ENCODE data around the gene ZNF668.
A peak's percentile ranks its signal among the peaks of the same experiment; 100 is the strongest.
"Not testable (repeated sequence)": the region's sequence is repeated elsewhere in the genome, so short reads cannot be mapped to it uniquely, and the experiment has no call there.

The ZNF668 gene

DNA sequence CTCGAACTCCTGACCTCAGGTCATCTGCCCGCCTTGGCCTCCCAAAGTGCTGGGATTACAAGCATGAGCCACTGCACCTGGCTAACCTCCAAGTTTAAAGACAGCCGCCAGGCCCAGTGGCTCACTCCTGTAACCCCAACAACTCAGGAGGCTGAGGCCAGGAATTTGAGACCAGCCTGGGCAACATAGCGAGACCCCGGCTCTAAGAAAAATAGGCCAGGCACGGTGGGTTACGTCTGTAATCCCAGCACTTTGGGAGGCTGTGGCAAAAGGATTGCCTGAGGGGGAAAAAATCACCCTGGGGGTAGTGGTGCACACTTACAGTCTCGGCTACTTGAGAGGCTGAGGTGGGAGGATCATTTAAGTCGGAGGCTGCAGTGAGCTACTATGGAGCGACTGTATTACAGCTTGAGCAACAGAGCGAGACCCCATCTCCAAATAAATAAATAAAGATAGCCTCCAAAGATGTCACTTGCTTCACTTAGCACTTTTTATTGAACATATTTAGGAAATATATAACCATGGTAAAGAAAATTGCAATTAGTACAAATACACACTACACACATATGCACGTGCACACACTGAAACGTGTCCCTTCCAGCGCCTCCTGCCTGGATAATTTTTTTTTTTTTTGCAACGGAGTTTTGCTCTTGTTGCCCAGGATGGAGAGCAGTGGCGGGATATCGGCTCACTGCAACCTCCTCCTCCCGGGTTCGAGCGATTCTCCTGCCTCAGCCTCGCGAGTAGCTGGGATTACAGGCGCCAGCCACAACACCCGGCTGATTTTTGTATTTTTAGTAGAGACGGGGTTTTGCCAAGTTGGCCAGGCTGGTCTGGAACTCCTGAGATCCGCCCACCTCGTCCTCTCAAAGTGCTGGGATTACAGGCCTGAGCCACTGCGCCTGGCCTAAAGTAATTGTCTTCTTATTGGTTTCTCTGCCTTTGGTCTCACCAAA lies 32.7 kb upstream of the ZNF668 start:
- intact Hi-C loops (cut with DNase I): no loop called here
- DNase-seq: no peak

DNA sequence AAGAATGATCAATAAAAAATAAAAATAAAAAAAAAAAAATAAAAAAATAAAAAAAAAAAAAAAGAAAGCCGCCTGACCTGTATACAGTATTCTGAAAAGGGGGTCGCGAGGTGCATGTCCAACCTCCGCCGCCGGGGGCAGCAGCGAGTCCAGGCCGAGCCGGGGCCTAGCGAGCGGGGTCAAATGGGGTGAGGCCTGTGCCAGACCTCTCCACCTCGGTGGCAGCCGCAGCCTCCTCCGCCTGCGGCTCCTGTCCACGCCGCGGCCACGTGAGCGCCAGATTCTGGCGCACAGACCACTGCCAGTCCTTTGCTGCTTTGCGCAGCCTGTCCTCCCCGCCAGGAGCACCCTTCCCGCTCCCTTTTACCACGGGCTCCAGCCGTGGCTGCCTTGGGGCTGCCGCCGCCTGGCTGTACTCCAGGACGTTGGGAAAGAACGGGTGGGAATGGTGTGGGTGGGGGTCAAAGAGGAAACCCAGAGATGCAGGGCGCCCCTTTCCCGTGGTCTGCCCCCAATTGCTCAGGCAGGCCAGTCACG lies 31.7 kb upstream of the ZNF668 start:
- intact Hi-C loops (cut with DNase I): no loop called here
- DNase-seq: peak; percentile 74 to 95 (median 88)

GRCh38 chr16:31100876-31101641 lies 27.0 kb upstream of the ZNF668 start:
- intact Hi-C loops (cut with DNase I); DNase-seq: not testable (repeated sequence)

GRCh38 chr16:31099860-31100638 lies 26.0 kb upstream of the ZNF668 start:
- intact Hi-C loops (cut with DNase I): loop anchor here (10.0 kb wide), 1 partner anchor 115 kb away; the partner anchor contains the start of gene HSD3B7
- DNase-seq: no peak

DNA sequence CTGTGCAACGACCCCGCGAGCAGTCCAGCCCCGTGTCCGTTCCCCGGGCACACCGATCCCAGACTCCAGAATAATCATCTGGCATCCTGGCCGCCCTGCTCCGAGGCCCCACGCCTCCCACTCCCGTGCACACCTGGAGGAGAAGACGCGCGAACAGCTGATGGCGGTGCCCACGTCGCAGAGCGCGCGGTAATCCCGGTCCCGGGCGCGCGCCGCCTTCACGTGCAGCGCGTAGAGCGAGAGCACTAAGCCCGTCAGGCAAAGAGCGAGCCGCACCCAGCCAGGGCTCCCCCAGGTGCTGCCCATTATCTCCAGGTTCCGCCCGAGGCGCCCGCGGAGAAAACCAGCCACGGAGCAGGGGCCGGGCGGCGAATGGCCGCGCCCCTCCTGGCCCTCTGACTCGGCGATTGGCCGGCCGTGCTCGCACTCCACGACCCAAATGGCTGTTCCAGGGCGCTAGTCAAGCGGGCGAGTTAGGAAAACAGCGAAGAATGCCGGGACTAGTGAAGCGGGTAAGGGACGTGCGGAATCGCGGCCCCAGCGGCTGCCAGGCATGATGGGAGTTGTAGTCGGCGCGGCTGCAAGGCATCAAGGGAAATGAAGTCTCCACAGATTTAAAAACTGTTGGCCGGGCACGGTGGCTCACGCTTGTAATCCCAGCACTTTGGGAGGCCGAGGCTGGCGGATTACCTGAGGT lies 20.5 kb upstream of the ZNF668 start, which contains the start of gene VKORC1:
VKORC1 (minus strand) TSS at position 374 of the 697 bp plus-strand sequence; CDS start at position 306, 68 bp downstream.
- intact Hi-C loops (cut with DNase I): loop anchor here (10.0 kb wide), 1 partner anchor 110 kb away; the partner anchor contains the start of gene HSD3B7

DNA sequence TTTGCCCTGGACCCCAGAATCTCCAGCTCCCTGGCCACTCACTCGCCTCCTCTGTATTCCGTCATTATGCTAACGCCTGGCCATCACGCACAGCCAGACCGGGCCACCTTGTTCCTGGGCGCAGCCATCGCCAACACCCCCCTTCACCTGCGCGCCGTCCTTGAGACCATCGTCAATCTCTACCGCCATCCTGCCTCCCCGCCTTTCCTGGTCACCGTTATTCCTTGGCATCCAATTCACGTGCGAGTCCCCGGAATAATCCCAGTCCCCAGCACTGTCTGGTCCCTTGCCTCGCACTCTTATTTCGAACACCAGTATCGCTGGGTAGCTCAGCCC lies 20.0 kb upstream of the ZNF668 start:
- peak in 4 of 42 donors; percentile 23 to 32 (median 30) for DNase-seq
- intact Hi-C loops (cut with DNase I): loop anchor here (10.0 kb wide), 1 partner anchor 109 kb away; the partner anchor contains the start of gene HSD3B7

More for the DNA sequence above, 20.5 kb upstream of the ZNF668 start, which contains the start of gene VKORC1:
- DNase-seq: peak; percentile 88 to 98 (median 95)

DNA sequence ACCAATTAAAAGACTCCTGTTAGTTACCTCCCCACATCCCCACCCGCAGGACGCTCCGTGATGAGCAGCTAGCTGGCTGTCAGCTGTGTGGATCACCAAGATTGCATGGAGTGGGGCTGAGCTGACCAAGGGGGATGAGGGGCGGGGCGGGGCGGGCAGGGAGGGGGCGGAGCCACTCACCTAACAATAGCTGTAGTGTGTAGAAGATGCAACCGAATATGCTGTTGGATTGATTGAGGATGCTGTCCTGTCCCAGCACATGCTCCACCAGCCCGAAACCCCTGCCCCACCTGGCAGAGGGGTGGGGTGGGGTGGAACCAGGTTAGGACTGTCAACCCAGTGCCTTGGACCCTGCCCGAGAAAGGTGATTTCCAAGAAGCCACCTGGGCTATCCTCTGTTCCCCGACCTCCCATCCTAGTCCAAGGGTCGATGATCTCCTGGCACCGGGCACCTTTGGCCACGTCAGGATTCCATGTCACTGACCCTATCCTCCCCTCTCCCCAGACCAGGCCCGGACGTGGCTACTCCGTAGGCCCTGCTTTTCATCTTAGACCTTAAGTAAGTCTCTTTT lies 19.2 kb upstream of the ZNF668 start:
- intact Hi-C loops (cut with DNase I): loop anchor here (10.0 kb wide), 1 partner anchor 108 kb away; the partner anchor contains the start of gene HSD3B7
- DNase-seq: peak in 26 of 42 donors; percentile 29 to 73 (median 52)

- no peak for DNase-seq
- intact Hi-C loops (cut with DNase I): loop anchor here (10.0 kb wide), 1 partner anchor 108 kb away; the partner anchor contains the start of gene HSD3B7
Measured at GRCh38 chr16:31092330-31092729, 18.3 kb upstream of the ZNF668 start.

GRCh38 chr16:31090540-31090939 lies 16.5 kb upstream of the ZNF668 start:
- no peak for DNase-seq
- intact Hi-C loops (cut with DNase I): loop anchor here (10.0 kb wide), 1 partner anchor 106 kb away; the partner anchor contains the start of gene HSD3B7

GRCh38 chr16:31089199-31089598 lies 15.2 kb upstream of the ZNF668 start:
- no peak for DNase-seq
- intact Hi-C loops (cut with DNase I): no loop called here

DNA sequence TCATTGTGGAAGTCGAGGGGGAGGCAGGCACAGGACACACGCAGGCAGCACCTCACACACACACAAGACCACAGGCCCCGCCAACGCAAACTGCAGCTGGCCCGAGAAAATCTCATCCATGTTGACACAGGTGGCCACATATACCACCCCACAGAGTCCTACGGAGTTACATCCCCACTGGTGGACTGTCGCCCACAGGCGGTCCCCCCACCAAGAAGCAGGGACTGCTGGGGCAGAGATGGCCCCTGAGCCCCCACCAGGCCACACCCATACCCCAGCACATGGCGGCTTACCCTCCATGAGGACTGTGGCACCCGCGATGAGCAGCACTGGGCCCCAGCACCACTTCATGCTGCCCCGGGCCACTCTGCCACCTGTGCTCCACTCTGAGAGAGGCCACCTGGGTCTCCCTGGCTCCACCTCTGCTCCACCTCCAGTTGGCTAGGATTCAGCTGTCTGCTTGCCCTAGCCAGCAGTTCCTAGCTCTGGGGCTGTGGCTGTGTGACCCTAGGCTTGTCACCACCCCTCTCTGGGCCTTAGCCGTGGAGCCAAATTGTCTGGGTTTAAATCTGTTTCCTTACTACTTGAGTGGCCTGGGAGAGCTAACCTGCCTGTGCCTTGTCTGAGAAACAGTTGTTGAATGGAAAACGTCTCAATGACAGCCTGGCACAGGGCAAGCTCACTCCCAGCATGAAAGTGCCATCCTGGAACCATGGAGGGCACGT lies 14.6 kb upstream of the ZNF668 start, which contains the start of gene PRSS53:
PRSS53 (minus strand) TSS at position 485 of the 725 bp plus-strand sequence; CDS start at position 351, 134 bp downstream.
- DNase-seq: no peak
- intact Hi-C loops (cut with DNase I): no loop called here

DNA sequence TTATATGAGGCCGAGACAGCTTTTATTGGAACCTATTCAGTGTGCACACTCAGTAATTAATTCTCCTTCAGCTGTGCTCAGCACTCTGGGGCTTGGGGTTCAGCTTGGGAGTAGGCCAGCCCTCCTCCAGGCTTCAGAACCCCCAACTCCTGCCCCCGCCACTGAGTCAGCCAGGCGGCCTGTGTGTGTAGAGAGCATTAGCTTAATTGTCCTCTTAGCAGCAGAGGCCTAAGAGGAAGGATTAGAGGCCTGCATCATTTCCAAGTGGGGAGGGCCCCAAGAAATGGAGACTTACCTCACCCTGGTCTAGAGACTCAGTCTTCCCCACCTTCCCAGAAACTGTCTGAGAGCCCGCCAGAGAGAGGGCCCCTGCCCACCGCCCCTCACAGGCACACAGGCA lies 13.9 kb upstream of the ZNF668 start:
- intact Hi-C loops (cut with DNase I): no loop called here
- peak in 21 of 42 donors; percentile 31 to 80 (median 53) for DNase-seq

- DNase-seq: no peak
- intact Hi-C loops (cut with DNase I): no loop called here
Measured at GRCh38 chr16:31087481-31087880, 13.4 kb upstream of the ZNF668 start.

DNA sequence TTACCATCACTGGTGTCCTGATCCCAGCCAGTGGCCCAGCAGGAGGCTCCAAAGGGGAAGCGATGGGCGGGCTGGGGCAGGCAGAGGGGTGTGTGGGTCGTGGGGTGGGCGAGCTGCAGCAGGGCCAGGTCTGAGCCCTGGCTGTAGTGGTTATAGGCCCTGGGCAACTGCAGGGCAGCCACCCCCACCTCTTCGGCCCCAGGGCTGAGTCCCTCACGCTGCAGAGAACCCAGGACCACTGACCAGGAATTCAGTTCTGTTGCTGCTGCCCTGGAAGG lies 12.5 kb upstream of the ZNF668 start:
- DNase-seq: no peak
- intact Hi-C loops (cut with DNase I): no loop called here

- intact Hi-C loops (cut with DNase I): no loop called here
- no peak for DNase-seq
Measured at GRCh38 chr16:31085873-31086628, 12.0 kb upstream of the ZNF668 start.

- DNase-seq: no peak
- intact Hi-C loops (cut with DNase I): no loop called here
Measured at GRCh38 chr16:31085411-31085810, 11.4 kb upstream of the ZNF668 start.

Measured in head of caudate nucleus (tissue), 42 donors.